Loucy (cell line): ENCODE data around the gene TBX15.

Experiments used
- H2AFZ ChIP-seq: fragments of 200-600 bp; sonication (generic); 2 replicates; pipeline ENCODE4 v1.6.0; 2016; ENCODE audit warnings: antibody characterized with exemption, mild to moderate bottlenecking, low read length, moderate library complexity
- H3F3A ChIP-seq: fragments of 200-600 bp; 2 replicates; pipeline ENCODE4 v1.6.0; 2016; ENCODE audit warnings: antibody characterized with exemption, low read depth, mild to moderate bottlenecking
- H3K27me3 ChIP-seq: fragments of 200-600 bp; sonication (generic); 2 replicates; pipeline ENCODE4 v1.6.1; 2014; ENCODE audit warnings: low read length, mild to moderate bottlenecking; ENCODE audit not compliant: insufficient read depth, poor library complexity, severe bottlenecking
- H3K36me3 ChIP-seq: fragments of 200-600 bp; sonication (generic); 2 replicates; pipeline ENCODE4 v1.6.1; 2016; ENCODE audit warnings: low read length; ENCODE audit not compliant: insufficient read depth
- H3K4me1 ChIP-seq: fragments of 200-600 bp; sonication (generic); 2 replicates; pipeline ENCODE4 v1.5.1; 2014; ENCODE audit warnings: low read length, mild to moderate bottlenecking; ENCODE audit not compliant: insufficient read depth, poor library complexity, severe bottlenecking
- H3K4me2 ChIP-seq: fragments of 200-600 bp; sonication (generic); 2 replicates; pipeline ENCODE4 v1.6.0; 2014; ENCODE audit warnings: antibody characterized with exemption, low read length, low read depth, mild to moderate bottlenecking; ENCODE audit not compliant: poor library complexity, severe bottlenecking
- H3K4me3 ChIP-seq: fragments of 200-600 bp; sonication (generic); 2 replicates; pipeline ENCODE4 v1.5.1; 2014; ENCODE audit warnings: low read length, mild to moderate bottlenecking, mixed read lengths; ENCODE audit not compliant: poor library complexity, severe bottlenecking
- H3K79me2 ChIP-seq: fragments of 200-600 bp; sonication (generic); 2 replicates; pipeline ENCODE4 v1.6.1; 2014; ENCODE audit warnings: low read length; ENCODE audit not compliant: insufficient read depth
- H3K9ac ChIP-seq: fragments of 200-600 bp; sonication (generic); 2 replicates; pipeline ENCODE4 v1.6.0; 2014; ENCODE audit warnings: mild to moderate bottlenecking, low read depth, low read length, moderate library complexity; ENCODE audit not compliant: poor library complexity, severe bottlenecking
- H3K9me2 ChIP-seq: fragments of 200-600 bp; sonication (generic); replicated peaks from 2 replicates; pipeline ENCODE4 v1.6.1; 2016; ENCODE audit warnings: low read depth, low read length, mixed read lengths
- H3K9me3 ChIP-seq: fragments of 200-600 bp; sonication (generic); 2 replicates; pipeline ENCODE4 v1.6.1; 2014; ENCODE audit warnings: mild to moderate bottlenecking, antibody characterized with exemption, low read length, low read depth; ENCODE audit not compliant: insufficient read depth
- H4K20me1 ChIP-seq: fragments of 200-600 bp; sonication (generic); 2 replicates; pipeline ENCODE4 v1.6.0; 2014; ENCODE audit warnings: antibody characterized with exemption, low read length, mild to moderate bottlenecking; ENCODE audit not compliant: insufficient read depth, poor library complexity, severe bottlenecking
- CTCF ChIP-seq: fragments of 200-600 bp; sonication (generic); conservative IDR thresholded peaks from 2 replicates; pipeline ENCODE4 v1.5.1; 2014; ENCODE audit warnings: mild to moderate bottlenecking, antibody characterized with exemption, low read length
- EZH2phosphoT487 ChIP-seq: fragments of 200-600 bp; IDR thresholded peaks from 2 replicates; pipeline ENCODE4 v1.6.1; 2018; ENCODE audit warnings: antibody characterized with exemption, mild to moderate bottlenecking, moderate library complexity, borderline replicate concordance

The TBX15 gene

GRCh38 chr1:118933051-118933781, 54.9 kb downstream of the TBX15 start:
- no peaks in the 10 kb centered on the region for H3K79me2 ChIP-seq
- no peaks in the 10 kb centered on the region for H3K9me2 ChIP-seq
- H3K9ac ChIP-seq = no peak overlapping the region
- no peak overlapping the region for H3K4me2 ChIP-seq
- no peaks in the 10 kb centered on the region for H3K36me3 ChIP-seq
- H3F3A ChIP-seq = no peaks in the 10 kb centered on the region
- H3K9me3 ChIP-seq = no peaks in the 10 kb centered on the region
- H4K20me1 ChIP-seq = no peaks in the 10 kb centered on the region
- H3K4me3 ChIP-seq = no peak overlapping the region
- no peak overlapping the region for H2AFZ ChIP-seq
- H3K4me1 ChIP-seq = no peaks in the 10 kb centered on the region
- H3K27me3 ChIP-seq = no peaks in the 10 kb centered on the region
- TF ChIP-seq EZH2phosphoT487 = no peak
- TF ChIP-seq CTCF = no peak

GRCh38 chr1:118931876-118932275, 56.3 kb downstream of the TBX15 start:
- H3K9me2 ChIP-seq = no peaks in the 10 kb centered on the region
- H3K27me3 ChIP-seq = no peaks in the 10 kb centered on the region
- H3K4me3 ChIP-seq = no peak overlapping the region
- no peaks in the 10 kb centered on the region for H3K79me2 ChIP-seq
- no peaks in the 10 kb centered on the region for H3K36me3 ChIP-seq
- H3K9me3 ChIP-seq = no peaks in the 10 kb centered on the region
- no peak overlapping the region for H3K4me2 ChIP-seq
- no peak overlapping the region for H3K9ac ChIP-seq
- H2AFZ ChIP-seq = no peak overlapping the region
- no peaks in the 10 kb centered on the region for H3K4me1 ChIP-seq
- TF ChIP-seq CTCF (no peak), EZH2phosphoT487 (no peak)
- no peaks in the 10 kb centered on the region for H4K20me1 ChIP-seq
- no peaks in the 10 kb centered on the region for H3F3A ChIP-seq

GRCh38 chr1:118928739-118929554, 59.2 kb downstream of the TBX15 start:
- no peak overlapping the region for H3K4me2 ChIP-seq
- no peak overlapping the region for H3K4me3 ChIP-seq
- no peaks in the 10 kb centered on the region for H3F3A ChIP-seq
- H3K79me2 ChIP-seq = no peaks in the 10 kb centered on the region
- H3K9me3 ChIP-seq = no peaks in the 10 kb centered on the region
- no peaks in the 10 kb centered on the region for H3K36me3 ChIP-seq
- H3K4me1 ChIP-seq = no peaks in the 10 kb centered on the region
- H3K9ac ChIP-seq = no peak overlapping the region
- no peak overlapping the region for H2AFZ ChIP-seq
- no peak for TF ChIP-seq EZH2phosphoT487
- H3K27me3 ChIP-seq = no peaks in the 10 kb centered on the region
- H4K20me1 ChIP-seq = no peaks in the 10 kb centered on the region
- H3K9me2 ChIP-seq = no peaks in the 10 kb centered on the region
